Vagina (tissue), 2 donors: Measurements from ENCODE around the gene ETNK2.

Experiments
- CTCF ChIP-seq, 3 experiments: fragments of 450-650 bp in 2 of 3; fragments of 200-600 bp in 1 of 3; sonication (generic) in 1 of 3; IDR thresholded peaks; one replicate each; pipeline ENCODE4 v1.5.1; 2017 to 2019; ENCODE audit warnings: antibody characterized with exemption in 3 of 3, mild to moderate bottlenecking in 2 of 3, moderate library complexity in 2 of 3
- POLR2A ChIP-seq, 2 donors: fragments of 450-650 bp; IDR thresholded peaks; one replicate each; pipeline ENCODE4 v1.6.1; 2017; ENCODE audit warnings: antibody characterized with exemption in 2 of 2, mild to moderate bottlenecking in 2 of 2, moderate library complexity in 2 of 2

DNA sequence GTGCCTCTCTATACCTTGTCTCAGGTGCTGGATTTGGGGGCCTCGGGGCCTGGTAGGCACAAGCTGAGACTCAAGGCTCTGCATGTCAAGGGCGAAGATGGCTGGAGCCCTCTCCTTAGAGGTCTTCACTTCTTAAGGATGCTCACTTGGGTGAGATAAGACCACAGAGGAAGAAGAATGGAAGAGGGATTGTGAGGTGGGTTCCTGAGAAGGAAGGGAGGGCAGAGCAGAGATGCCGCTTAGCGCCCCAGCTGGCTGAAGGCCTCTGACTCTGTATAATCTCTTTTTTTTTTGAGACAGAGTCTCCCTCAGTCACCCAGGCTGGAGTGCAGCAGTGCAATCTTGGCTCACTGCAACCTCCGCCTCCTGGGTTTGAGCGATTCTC, 46.7 kb downstream of the ETNK2 start:
- no peak for TF ChIP-seq CTCF (IDR thresholded peaks at IDR 0.05)
- no peak for TF ChIP-seq POLR2A (IDR thresholded peaks at IDR 0.05)
